Left colon (tissue), 2 donors: Measurements from ENCODE around the gene POU1F1. TPM values are rescaled to one million over a fixed set of nuclear protein-coding genes. Genes with fewer than 3 reads are reported as not detected.
A peak's percentile ranks its signal among the peaks of the same experiment; 100 is the strongest.
"Not testable (repeated sequence)": the region's sequence is repeated elsewhere in the genome, so short reads cannot be mapped to it uniquely, and the experiment has no call there.

Experiments
- ATAC-seq: fragments of 200-7000 bp; cut with Tn5 transposase; one replicate; pipeline ENCODE4 v1.9.1; 2020; ENCODE audit warnings: mild to moderate bottlenecking, moderate library complexity
- DNase-seq, 2 donors: peaks; one replicate each; pipeline ENCODE4 v3.0.0-alpha.2; 2020
- intact Hi-C, 2 donors: fragments of 100-400 bp; cut with DNase I in 1 of 2; cut with micrococcal nuclease in 1 of 2; formaldehyde crosslinking; loops; one replicate each; pipeline versions ENCODE4 v1.11.2 to v1.14.0; 2022; cut with DNase I, micrococcal nuclease
- total RNA-seq, 2 donors: library from RNA; stranded (reverse); fragmentation: NEBNext Ultra II Directional; extraction: Animal tissue kit (Norgen Biotek cat#: 25700); gene quantifications; one replicate each; pipeline ENCODE4 v1.2.1, GENCODE V29; 2021
- donor health status: DM: no; HTN: no; CAD: no.
- donor health status: DM: yes; HTN: yes; CAD: no.

Gene POU1F1
- total RNA-seq, 2 donors from 2014 or later = not detected

GRCh38 chr3:87267953-87268645 lies 8.3 kb downstream of the POU1F1 start:
- ATAC-seq (no peak), DNase-seq (no peak)
- intact Hi-C loops = no loop called here

GRCh38 chr3:87261925-87262324 lies 14.5 kb downstream of the POU1F1 start:
- intact Hi-C loops = no loop called here
- DNase-seq (no peak), ATAC-seq (no peak)

GRCh38 chr3:87260270-87260669 lies 16.1 kb downstream of the POU1F1 start:
- DNase-seq = peak in 1 of 2 donors; percentile 35
- intact Hi-C loops = no loop called here
- no peak for ATAC-seq

GRCh38 chr3:87250009-87250408 lies 26.4 kb downstream of the POU1F1 start:
- ATAC-seq (no peak), DNase-seq (no peak)
- intact Hi-C loops = no loop called here

DNA sequence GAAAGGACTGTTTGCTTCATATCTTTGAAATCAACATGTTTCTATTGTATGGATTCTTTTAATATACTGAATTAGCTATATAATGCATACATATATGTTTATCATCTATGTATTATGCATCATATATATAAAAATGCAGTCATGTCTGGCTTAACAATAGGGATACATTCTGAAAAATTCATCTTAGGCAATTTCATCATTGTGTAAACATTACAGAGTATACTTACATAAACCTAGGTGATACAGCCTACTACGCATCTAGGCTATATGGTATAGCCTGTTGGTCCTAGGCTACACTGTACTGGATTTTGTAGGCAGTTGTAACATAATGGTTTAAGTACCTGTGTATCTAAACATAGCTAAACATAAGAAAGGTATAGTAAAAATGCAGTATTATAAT lies 27.6 kb downstream of the POU1F1 start:
- intact Hi-C loops = no loop called here
- ATAC-seq (peak; percentile 27), DNase-seq (no peak)

DNA sequence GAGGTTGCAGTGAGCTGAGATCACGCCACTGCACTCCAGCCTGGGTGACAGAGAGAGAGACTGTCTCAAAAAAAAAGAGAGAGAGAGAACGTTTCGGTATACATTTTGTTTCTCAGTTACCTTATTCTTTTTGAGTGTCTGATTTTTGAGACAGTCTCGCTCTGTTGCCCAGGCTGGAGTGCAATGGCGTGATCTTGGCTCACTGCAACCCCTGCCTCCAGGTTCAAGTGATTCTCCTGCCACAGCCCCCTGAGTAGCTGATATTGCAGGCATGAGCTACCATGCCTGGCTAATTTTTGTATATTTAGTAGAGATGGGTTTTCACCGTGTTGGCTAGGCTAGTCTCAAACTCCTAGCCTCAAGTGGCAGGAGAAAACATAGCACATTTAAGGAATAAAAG lies 28.2 kb downstream of the POU1F1 start:
- intact Hi-C loops, ATAC-seq, DNase-seq: not testable (repeated sequence)

- intact Hi-C loops = no loop called here
- DNase-seq = no peak
- ATAC-seq = no peak
These were observed 29.0 kb downstream of the POU1F1 start for GRCh38 chr3:87247430-87247773.

GRCh38 chr3:87246662-87247429 lies 29.5 kb downstream of the POU1F1 start:
- ATAC-seq (no peak), DNase-seq (no peak)
- intact Hi-C loops = no loop called here

DNA sequence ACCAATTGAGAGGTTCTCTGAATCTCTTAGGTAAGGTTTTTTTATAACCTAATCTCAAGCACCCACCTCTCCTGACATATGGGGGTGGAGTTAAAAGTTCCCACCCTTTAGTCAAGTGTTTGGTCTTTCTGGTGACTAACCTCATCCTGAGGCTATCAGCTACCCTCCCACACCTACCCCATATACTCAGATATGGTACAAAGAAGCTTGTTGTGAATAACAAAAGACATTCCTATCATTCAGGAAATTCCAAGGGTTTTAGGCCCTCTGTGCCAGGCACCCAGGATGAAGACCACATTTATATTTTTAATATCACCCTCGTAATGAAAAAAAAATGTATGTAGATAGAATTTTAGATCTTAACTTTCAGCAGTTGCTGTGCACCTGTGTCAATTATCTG lies 40.3 kb downstream of the POU1F1 start:
- DNase-seq (no peak), ATAC-seq (peak; percentile 28)
- intact Hi-C loops = no loop called here

DNA sequence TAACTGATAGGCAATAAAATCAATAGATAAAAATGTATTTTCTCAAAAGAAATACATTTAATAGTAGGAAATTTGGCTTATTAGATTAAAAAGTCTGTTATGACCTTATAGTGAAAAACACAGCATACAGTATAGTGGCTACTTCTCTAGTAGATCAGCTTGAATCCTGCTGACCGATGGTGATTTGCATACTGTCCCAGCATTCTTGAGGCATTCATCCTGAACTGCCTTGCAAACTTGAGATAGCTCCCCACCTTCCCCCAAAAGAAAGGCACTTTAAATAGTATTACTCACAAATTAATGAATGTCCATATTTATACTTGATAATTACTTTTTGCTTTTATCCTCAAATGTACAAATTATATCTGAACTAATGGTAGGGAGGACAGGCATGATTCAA lies 42.6 kb downstream of the POU1F1 start:
- ATAC-seq = no peak
- intact Hi-C loops = no loop called here
- DNase-seq = no peak

DNA sequence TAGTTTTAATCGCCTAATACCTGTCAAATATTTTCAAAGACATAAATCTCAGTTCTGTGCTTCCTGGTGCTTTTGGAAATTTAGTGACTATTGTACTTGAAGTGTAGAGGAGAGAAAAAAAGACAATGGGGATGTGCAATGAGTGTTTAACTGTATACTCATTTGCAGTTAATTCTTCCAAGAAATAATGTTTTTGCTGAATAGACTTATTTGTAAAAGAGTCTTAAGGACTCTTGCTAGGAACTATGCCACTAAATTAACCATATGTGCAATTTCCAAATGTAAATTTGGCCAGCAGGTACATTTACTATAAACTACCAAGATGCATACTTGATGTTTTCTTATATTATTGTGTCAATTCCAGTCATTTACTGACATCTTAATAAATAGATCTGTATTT lies 47.3 kb downstream of the POU1F1 start:
- intact Hi-C loops = no loop called here
- no peak for ATAC-seq
- DNase-seq = no peak

GRCh38 chr3:87228316-87228715 lies 48.1 kb downstream of the POU1F1 start:
- no peak for ATAC-seq
- no peak for DNase-seq

DNA sequence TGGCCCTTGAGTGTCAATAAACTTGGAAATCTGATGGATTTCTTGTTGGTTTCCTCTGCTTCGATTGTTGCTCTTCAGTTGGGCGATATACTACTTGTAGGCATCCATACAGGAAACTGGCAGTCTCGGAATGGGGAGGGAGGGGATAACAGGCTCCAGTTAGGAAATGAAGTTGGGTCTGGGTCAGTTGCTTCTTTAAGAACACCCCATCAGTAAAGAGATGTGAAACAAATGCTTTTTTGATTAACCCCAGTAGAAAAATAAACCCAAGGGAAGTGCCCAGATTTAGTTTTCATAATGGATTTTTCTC lies 48.6 kb downstream of the POU1F1 start:
- intact Hi-C loops = no loop called here
- no peak for DNase-seq
- ATAC-seq = no peak

More at GRCh38 chr3:87228316-87228715, 48.1 kb downstream of the POU1F1 start:
- intact Hi-C loops = no loop called here

DNA sequence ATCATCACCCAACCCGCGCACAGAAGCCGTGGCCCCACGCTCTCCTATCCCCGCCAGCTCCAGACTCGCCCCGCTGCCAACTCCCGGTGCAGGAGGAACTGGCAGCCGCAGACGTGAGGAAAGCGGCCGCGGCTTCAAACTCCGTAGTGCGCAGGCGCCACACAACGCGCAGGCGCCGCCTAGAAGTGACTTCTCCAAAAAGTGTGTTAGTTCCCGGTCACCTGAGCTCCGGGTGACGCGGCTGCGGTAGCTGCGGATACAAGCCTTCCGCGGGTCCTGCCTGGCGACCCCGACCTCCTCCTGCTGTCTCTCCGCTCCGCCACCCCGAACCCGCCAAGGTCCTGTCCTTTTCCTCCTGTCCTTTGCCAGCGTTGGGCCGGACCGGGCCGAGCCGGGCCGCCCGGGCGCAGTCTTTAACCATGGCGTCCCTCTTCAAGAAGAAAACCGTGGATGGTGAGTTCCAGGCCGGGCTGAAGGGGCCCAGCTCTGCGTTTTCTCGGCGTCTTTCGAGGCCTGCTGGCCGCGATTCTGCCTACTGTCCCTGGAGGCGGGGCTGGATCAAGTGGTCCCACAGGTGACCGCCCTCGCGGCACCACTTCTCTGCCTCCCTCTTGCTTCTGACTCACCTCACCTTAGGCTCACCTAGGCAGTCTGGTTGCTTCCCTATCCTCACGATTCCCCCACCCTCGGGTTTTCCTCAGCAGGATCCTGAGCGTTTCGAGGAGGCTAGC lies 49.1 kb downstream of the POU1F1 start, which contains the start of gene CHMP2B:
Gene CHMP2B, plus strand, starts transcription at position 206 of the 731 bp plus-strand sequence. Its CDS starts 214 bp downstream, at position 420.
- intact Hi-C loops = no loop called here
- DNase-seq = peak; percentile 92 to 95
- peak; percentile 94 for ATAC-seq

DNA sequence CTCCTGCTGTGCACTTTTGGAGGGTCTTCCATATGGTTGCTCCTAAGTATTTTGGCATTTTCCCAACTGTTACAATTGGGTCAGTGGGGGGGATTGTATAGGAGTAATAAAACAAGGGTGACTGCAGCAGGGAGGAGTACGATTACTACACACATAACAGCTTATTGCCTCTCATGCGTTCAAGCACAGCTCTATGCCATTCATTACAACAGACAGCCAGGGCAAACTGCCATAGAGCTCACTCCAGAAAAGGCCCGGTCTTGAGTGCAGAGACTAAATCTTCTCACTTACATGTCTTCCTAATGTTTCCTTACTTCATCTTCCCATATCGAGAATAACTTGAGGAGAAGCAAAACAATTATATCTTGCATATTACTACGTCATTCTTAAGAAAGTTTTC lies 50.7 kb downstream of the POU1F1 start:
- DNase-seq (peak; percentile 9 to 26), ATAC-seq (no peak)
- intact Hi-C loops = no loop called here

GRCh38 chr3:87219611-87220010 lies 56.8 kb downstream of the POU1F1 start:
- ATAC-seq (no peak), DNase-seq (no peak)
- intact Hi-C loops = no loop called here

DNA sequence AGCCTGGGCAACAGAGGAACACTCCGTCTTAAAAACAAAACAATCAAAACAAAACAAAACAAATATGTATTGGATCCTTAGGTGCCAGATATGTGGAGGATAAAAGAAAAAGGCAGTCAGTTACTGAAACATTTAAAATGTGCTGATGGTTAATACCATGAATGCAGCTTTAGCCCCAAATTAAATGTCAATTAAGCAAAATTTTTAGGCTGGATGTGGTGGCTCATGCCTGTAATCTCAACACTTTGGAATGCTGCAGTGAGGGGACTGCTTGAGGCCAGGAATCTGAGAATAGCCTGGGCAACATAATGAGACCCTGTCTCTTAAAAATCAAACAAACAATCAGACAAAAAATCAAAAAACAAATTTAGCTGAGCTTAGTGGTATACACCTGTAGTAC lies 57.8 kb downstream of the POU1F1 start:
- intact Hi-C loops = no loop called here
- no peak for DNase-seq
- ATAC-seq = no peak
